GM12891 (cell line): ENCODE results near the gene LRRC75A.

Source experiments
- POLR2A ChIP-seq: IDR thresholded peaks from 2 replicates; pipeline ENCODE4 v1.6.1; 2011; ENCODE audit warnings: low read depth, low read length, control low read depth
- POLR2AphosphoS5 ChIP-seq: IDR thresholded peaks from 2 replicates; pipeline ENCODE4 v1.6.1; 2011; ENCODE audit warnings: low read depth, low read length, control low read depth
- SPI1 ChIP-seq: IDR thresholded peaks from 2 replicates; pipeline ENCODE4 v1.6.1; 2011; ENCODE audit warnings: low read depth, low read length, control low read depth

- TF ChIP-seq POLR2AphosphoS5 (no peak), POLR2A (no peak), SPI1 (no peak)
Observed at GRCh38 chr17:16462070-16462864, 29.7 kb downstream of the LRRC75A start.
